WI38 (cell line): ENCODE results near the gene TTC9.

Experiments
- H3K4me3 ChIP-seq: 2 replicates; pipeline ENCODE4 v1.5.1; 2011; ENCODE audit warnings: low read depth, mild to moderate bottlenecking, control low read depth, low read length
- TF ChIP-seq, protein P1 (sequence below): IDR thresholded peaks from 2 replicates; pipeline ENCODE4 v1.5.1; 2012; ENCODE audit warnings: low read depth, mild to moderate bottlenecking, control low read depth, low read length

TTC9 gene

DNA sequence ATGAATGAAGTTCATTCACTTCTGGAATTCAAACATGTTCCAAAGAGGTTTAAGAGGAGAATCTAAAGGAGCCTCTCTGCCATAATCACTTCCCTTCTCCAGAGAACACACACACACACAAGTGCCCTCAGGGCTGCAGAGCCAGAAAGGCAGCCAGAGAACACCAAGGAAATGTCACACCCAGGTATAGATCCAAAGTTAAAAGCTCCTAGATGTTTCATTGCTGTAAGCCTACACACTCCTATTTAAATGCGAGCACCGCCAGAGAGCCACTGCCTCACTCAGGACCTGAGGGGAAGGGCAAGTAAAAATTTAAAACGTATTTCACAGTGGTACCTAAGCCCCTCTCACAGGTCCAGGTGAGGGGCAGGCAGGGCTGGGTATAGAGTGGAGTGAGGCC, 82.4 kb downstream of the TTC9 start:
- H3K4me3 ChIP-seq, result no peak overlapping the region
- TF ChIP-seq, protein P1, sequence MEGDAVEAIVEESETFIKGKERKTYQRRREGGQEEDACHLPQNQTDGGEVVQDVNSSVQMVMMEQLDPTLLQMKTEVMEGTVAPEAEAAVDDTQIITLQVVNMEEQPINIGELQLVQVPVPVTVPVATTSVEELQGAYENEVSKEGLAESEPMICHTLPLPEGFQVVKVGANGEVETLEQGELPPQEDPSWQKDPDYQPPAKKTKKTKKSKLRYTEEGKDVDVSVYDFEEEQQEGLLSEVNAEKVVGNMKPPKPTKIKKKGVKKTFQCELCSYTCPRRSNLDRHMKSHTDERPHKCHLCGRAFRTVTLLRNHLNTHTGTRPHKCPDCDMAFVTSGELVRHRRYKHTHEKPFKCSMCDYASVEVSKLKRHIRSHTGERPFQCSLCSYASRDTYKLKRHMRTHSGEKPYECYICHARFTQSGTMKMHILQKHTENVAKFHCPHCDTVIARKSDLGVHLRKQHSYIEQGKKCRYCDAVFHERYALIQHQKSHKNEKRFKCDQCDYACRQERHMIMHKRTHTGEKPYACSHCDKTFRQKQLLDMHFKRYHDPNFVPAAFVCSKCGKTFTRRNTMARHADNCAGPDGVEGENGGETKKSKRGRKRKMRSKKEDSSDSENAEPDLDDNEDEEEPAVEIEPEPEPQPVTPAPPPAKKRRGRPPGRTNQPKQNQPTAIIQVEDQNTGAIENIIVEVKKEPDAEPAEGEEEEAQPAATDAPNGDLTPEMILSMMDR, result no peak

DNA sequence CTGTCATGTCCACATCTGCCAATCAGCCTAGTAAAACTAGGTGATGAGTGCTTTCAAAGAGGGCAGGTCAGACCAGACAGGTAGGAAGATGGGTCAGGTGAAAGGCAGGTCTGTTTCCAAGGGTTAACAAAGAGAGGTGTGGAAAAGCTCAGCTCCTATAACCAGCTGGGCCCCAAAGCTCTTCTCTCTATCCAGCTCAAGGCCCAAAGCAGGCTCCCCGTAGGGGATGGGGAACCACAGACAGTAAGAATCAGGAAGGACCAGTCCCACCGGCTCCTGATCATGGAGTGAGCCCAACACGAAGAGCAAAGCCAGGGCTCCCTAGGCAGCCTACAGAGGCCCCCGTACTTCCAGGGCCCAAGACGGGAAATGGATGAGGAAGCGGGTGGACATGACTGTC, 83.2 kb downstream of the TTC9 start:
- no peak overlapping the region for H3K4me3 ChIP-seq
- TF ChIP-seq, protein P1, result no peak
